ENCODE results near the gene SEMA5B. TPM values are rescaled to one million over a fixed set of nuclear protein-coding genes. Genes with fewer than 3 reads are reported as not detected.

SEMA5B gene
- total RNA-seq, 1 donor from 2014 or later, result 61.1 TPM

GRCh38 chr3:123021996-123022510, 5.5 kb downstream of the SEMA5B start:
- Mint-ChIP-seq H3K9me3 (ENCODE audit: unreplicated experiment) (peaks cover 5% of the 10 kb centered on the region), H3K27ac (ENCODE audit: unreplicated experiment) (peak overlapping the region; percentile 15), H3K36me3 (ENCODE audit: unreplicated experiment) (no peaks in the 10 kb centered on the region), H3K4me1 (ENCODE audit: low read depth, unreplicated experiment) (peaks cover 45% of the 10 kb centered on the region), H3K27me3 (ENCODE audit: unreplicated experiment) (peaks cover 9% of the 10 kb centered on the region), H3K4me3 (ENCODE audit: unreplicated experiment) (peak overlapping the region; percentile 64)
- DNase-seq, result no peak
- no peak for TF ChIP-seq CTCF (IDR thresholded peaks at IDR 0.05; ENCODE audit: partially characterized antibody, unreplicated experiment)

- H3K27ac Mint-ChIP-seq (ENCODE audit: unreplicated experiment), result no peak overlapping the region
- peak overlapping the region; percentile 50 for H3K4me3 Mint-ChIP-seq (ENCODE audit: unreplicated experiment)
- peaks cover 3% of the 10 kb centered on the region for H3K9me3 Mint-ChIP-seq (ENCODE audit: unreplicated experiment)
- peaks cover 45% of the 10 kb centered on the region for H3K4me1 Mint-ChIP-seq (ENCODE audit: low read depth, unreplicated experiment)
- no peak for DNase-seq
- H3K36me3 Mint-ChIP-seq (ENCODE audit: unreplicated experiment), result no peaks in the 10 kb centered on the region
- TF ChIP-seq CTCF (IDR thresholded peaks at IDR 0.05; ENCODE audit: partially characterized antibody, unreplicated experiment), result no peak
- peaks cover 9% of the 10 kb centered on the region for H3K27me3 Mint-ChIP-seq (ENCODE audit: unreplicated experiment)
Measured at GRCh38 chr3:123021388-123021787, 6.2 kb downstream of the SEMA5B start.

GRCh38 chr3:123020709-123021108, 6.9 kb downstream of the SEMA5B start:
- Mint-ChIP-seq H3K9me3 (ENCODE audit: unreplicated experiment) (peaks cover 2% of the 10 kb centered on the region), H3K4me3 (ENCODE audit: unreplicated experiment) (peak overlapping the region; percentile 50), H3K27ac (ENCODE audit: unreplicated experiment) (no peak overlapping the region), H3K27me3 (ENCODE audit: unreplicated experiment) (peaks cover 9% of the 10 kb centered on the region), H3K36me3 (ENCODE audit: unreplicated experiment) (no peaks in the 10 kb centered on the region), H3K4me1 (ENCODE audit: low read depth, unreplicated experiment) (peaks cover 43% of the 10 kb centered on the region)
- DNase-seq, result no peak
- TF ChIP-seq CTCF (IDR thresholded peaks at IDR 0.05; ENCODE audit: partially characterized antibody, unreplicated experiment), result no peak

GRCh38 chr3:123019591-123019990, 8.0 kb downstream of the SEMA5B start:
- DNase-seq, result no peak
- no peaks in the 10 kb centered on the region for H3K36me3 Mint-ChIP-seq (ENCODE audit: unreplicated experiment)
- H3K27me3 Mint-ChIP-seq (ENCODE audit: unreplicated experiment), result peaks cover 3% of the 10 kb centered on the region
- no peak overlapping the region for H3K4me3 Mint-ChIP-seq (ENCODE audit: unreplicated experiment)
- H3K4me1 Mint-ChIP-seq (ENCODE audit: low read depth, unreplicated experiment), result peaks cover 41% of the 10 kb centered on the region
- TF ChIP-seq CTCF (IDR thresholded peaks at IDR 0.05; ENCODE audit: partially characterized antibody, unreplicated experiment), result no peak
- no peak overlapping the region for H3K27ac Mint-ChIP-seq (ENCODE audit: unreplicated experiment)
- peaks cover 2% of the 10 kb centered on the region for H3K9me3 Mint-ChIP-seq (ENCODE audit: unreplicated experiment)

- Mint-ChIP-seq H3K27ac (ENCODE audit: unreplicated experiment) (no peak overlapping the region), H3K4me3 (ENCODE audit: unreplicated experiment) (no peak overlapping the region), H3K4me1 (ENCODE audit: low read depth, unreplicated experiment) (peaks cover 43% of the 10 kb centered on the region), H3K9me3 (ENCODE audit: unreplicated experiment) (peaks cover 2% of the 10 kb centered on the region), H3K36me3 (ENCODE audit: unreplicated experiment) (no peaks in the 10 kb centered on the region), H3K27me3 (ENCODE audit: unreplicated experiment) (peaks cover 3% of the 10 kb centered on the region)
- no peak for DNase-seq
- TF ChIP-seq CTCF (IDR thresholded peaks at IDR 0.05; ENCODE audit: partially characterized antibody, unreplicated experiment), result no peak
Measured at GRCh38 chr3:123019161-123019560, 8.4 kb downstream of the SEMA5B start.

Data from glutamatergic neuron (in vitro differentiated cells).